ENCODE measurements around the gene SSUH2. TPM values are rescaled to one million over a fixed set of nuclear protein-coding genes. Genes with fewer than 3 reads are reported as not detected.
A peak's percentile ranks its signal among the peaks of the same experiment; 100 is the strongest.

The SSUH2 gene
- total RNA-seq, 8 experiments from 2014 or later = 0.16 to 1.3 (median 0.37) TPM

DNA sequence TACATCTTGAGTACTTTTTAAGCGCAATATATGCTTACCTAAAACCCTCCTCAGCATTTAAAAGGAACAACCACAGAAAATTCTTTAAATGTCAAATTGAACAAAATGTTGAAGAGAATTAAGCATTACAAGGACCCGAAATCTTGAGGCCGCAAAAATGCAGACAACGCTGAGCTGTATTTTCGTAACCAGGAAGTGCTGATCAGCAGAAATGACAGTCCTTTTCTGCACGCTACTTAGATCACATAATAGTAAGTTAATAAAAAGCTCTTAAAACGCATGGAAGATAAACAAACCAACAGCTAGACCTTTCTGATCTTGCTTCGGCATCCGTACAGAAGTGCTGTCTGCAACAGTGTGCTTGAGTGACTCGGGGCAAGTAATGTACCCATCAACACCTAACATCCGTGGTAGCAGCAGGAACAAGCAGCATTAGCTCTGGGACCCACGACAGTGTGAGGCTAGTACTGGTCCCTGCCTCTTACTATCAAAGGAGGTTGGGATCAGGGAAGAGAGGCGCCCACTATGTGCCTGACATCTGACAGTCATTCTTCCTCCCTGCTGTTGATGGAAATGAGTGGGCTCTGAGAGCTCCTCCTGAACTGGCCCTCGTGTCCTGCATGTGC, 1.8 kb upstream of the SSUH2 start:
- in situ Hi-C loops (cut with MboI; ENCODE audit: low pct_unique_long_range_greater_than_20kb in 2 of 9, low sequenced_read_pairs in 9 of 9, unreplicated experiment in 9 of 9) = no loop called here
- 40 to 100% (median 88%) methylated on average over 1 to 11 of the region's 14 CpGs; no CpG with 5 or more reads in 1 of the 10 experiments for WGBS, 10 experiments
- Histone ChIP-seq H3K27ac (no peak overlapping the region), H3K4me3 (no peak overlapping the region), H3K4me1 (replicated peaks in 1 of 2) (peaks cover 7 to 30% of the 10 kb centered on the region in 2 donors)
- ATAC-seq (replicated peaks in 6 of 8) = no peak

DNA sequence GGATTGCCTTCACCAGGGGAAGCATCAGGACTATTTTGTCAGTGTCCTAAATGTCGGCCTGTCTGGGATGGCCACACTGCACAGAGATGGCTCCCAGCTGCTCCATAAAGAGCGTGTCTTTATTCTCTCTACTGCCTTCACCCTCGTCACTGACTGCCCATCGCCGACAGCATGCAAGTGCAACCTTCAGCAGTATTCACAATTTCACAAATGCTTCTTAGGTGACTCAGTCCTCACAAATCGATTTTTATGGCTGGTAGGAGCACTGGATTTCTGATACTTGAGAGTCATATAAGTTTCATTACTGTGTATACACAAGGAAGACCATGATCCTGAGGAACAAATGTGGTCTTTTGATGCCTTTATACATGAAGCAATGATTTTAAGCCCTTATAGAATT, 1.1 kb upstream of the SSUH2 start:
- Histone ChIP-seq H3K4me1 (replicated peaks in 1 of 2) (peaks cover 4 to 26% of the 10 kb centered on the region in 2 donors), H3K27ac (no peak overlapping the region), H3K4me3 (no peak overlapping the region)
- in situ Hi-C loops (cut with MboI; ENCODE audit: low pct_unique_long_range_greater_than_20kb in 2 of 9, low sequenced_read_pairs in 9 of 9, unreplicated experiment in 9 of 9) = no loop called here
- WGBS, 10 experiments = 10 to 85% (median 62%) methylated on average over 2 to 5 of the region's 6 CpGs; no CpG with 5 or more reads in 2 of the 10 experiments
- ATAC-seq (replicated peaks in 6 of 8) = peak in 5 of 8 experiments; percentile 47 to 80 (median 48)

DNA sequence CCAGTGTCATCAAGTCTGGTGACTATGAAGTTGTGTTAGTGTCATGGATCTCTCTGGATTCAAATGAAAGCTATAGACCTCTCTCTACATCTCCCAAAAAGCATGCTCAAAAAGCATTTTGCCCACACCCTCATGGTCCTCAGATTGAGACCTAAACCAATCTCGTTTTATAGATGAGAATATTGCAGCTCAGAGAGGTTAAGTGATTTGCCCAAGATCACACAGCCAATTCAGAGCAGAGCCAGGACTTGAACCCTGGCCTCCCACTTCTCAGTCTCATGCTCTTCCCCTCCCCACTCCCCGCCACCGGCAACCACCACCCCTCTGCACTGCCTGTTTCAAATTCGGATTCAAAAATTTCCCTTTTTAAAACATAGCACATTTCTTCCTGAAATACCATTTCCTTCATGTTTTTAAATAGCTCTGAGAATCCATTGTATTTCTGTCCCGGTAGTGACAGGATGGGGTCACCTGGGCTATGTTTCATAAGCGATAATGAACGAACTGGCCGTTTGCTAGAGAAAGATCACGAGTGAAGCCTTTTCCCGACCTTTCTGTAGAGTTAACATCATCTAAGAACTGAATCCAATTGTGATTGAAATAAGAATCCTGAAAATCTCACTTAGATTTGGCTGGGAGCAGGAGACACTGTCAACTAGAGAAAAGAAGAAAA, 769 bp downstream of the SSUH2 start:
- no peak overlapping the region for H3K4me3 ChIP-seq
- H3K4me1 ChIP-seq (replicated peaks in 1 of 2) = peaks cover 16 to 33% of the 10 kb centered on the region in 2 donors
- in situ Hi-C loops (cut with MboI; ENCODE audit: low pct_unique_long_range_greater_than_20kb in 2 of 9, low sequenced_read_pairs in 9 of 9, unreplicated experiment in 9 of 9) = no loop called here
- ATAC-seq (replicated peaks in 6 of 8) = no peak
- 22 to 92% (median 70%) methylated on average over 1 to 7 of the region's 10 CpGs; no CpG with 5 or more reads in 1 of the 10 experiments for WGBS, 10 experiments
- no peak overlapping the region for H3K27ac ChIP-seq

DNA sequence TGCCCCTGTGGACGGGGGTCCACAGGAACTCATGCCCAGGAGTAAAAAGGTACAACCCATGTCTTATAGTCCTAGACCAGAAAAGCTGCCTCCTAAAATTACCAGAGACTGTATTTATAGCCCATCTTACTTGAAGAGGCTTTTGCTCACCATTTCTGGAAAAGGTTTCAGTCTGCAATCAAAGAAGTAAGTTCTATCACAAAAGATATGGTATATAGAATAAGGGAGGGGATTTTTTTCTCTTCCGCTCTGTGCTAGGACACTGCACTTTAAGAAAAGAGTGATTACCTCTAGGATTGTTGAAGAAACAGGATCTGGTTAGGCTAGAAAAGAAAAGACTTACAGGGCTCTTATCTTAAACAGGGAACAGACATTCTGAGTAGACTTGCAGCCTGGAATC, 2.6 kb downstream of the SSUH2 start:
- no peak for ATAC-seq (replicated peaks in 6 of 8)
- in situ Hi-C loops (cut with MboI; ENCODE audit: low pct_unique_long_range_greater_than_20kb in 2 of 9, low sequenced_read_pairs in 9 of 9, unreplicated experiment in 9 of 9) = no loop called here
- Histone ChIP-seq H3K4me3 (no peak overlapping the region), H3K27ac (no peak overlapping the region), H3K4me1 (replicated peaks in 1 of 2) (peaks cover 21 to 41% of the 10 kb centered on the region in 2 donors)
- 50 to 100% (median 75%) methylated on average over 1 to 2 of the region's 2 CpGs; no CpG with 5 or more reads in 2 of the 10 experiments for WGBS, 10 experiments

DNA sequence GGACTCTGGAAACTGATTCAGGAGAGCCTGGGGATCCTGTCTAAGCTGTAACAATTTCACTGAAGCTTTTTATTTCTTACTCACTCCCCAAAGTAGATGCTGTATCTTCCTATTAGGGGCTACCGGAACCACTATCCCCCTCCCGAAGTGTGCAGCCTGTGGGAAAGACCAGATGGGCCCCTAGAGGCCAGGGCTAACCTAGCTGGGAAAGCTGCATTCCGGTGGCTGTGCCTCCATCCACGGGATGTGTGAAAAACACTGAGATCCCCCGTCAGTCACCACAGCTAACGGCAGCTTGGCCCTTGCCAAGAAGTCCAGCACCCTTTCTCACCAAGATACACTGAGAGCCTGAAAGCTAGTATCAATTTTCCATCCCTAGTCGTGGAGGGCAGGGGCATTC, 3.1 kb downstream of the SSUH2 start:
- 0 to 80% (median 71%) methylated on average over 1 to 6 of the region's 7 CpGs; no CpG with 5 or more reads in 3 of the 10 experiments for WGBS, 10 experiments
- ATAC-seq (replicated peaks in 6 of 8) = no peak
- in situ Hi-C loops (cut with MboI; ENCODE audit: low pct_unique_long_range_greater_than_20kb in 2 of 9, low sequenced_read_pairs in 9 of 9, unreplicated experiment in 9 of 9) = no loop called here
- Histone ChIP-seq H3K27ac (no peak overlapping the region), H3K4me1 (replicated peaks in 1 of 2) (peaks cover 21 to 41% of the 10 kb centered on the region in 2 donors), H3K4me3 (no peak overlapping the region)

DNA sequence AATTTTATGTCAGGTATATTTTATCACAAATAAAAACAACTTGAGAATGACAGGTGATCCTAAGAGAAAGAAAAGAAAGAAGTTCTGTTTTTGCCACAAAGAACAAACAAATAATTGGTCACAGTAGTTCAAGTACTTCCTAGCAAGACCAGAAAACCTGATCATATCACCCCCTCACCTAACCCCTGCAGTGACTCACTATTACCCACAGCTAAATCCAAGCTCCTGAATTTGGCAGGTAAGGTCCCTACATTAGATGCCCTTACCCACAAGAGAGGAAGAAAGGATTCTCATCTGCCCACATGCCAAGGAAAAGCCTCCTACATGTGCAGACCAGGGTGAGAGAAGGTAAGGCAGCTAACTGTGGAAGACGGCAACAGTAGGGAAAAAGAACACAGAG, 4.4 kb downstream of the SSUH2 start:
- 33 to 100% (median 97%) methylated on average over 1 of the region's 1 CpG; no CpG with 5 or more reads in 2 of the 10 experiments for WGBS, 10 experiments
- in situ Hi-C loops (cut with MboI; ENCODE audit: low pct_unique_long_range_greater_than_20kb in 2 of 9, low sequenced_read_pairs in 9 of 9, unreplicated experiment in 9 of 9) = no loop called here
- Histone ChIP-seq H3K4me3 (no peak overlapping the region), H3K4me1 (replicated peaks in 1 of 2) (peaks cover 21 to 37% of the 10 kb centered on the region in 2 donors), H3K27ac (no peak overlapping the region)
- ATAC-seq (replicated peaks in 6 of 8) = no peak

DNA sequence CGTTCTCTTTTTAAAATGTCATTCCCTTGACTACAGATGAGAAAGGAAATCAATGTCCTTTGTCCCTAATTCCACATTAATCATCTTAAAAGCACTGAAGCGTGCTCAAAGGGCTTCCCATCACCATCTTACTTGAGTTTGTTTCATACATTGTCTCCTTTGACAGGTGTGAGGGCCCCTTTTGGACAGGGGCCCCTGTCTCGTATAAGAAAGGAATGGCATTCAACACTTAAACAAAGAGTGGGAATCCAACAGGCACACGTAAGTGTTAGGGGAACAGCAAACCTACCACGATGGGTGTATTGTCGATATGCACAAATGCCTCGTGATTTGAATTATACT, 5.0 kb downstream of the SSUH2 start:
- Histone ChIP-seq H3K4me1 (replicated peaks in 1 of 2) (peaks cover 21 to 32% of the 10 kb centered on the region in 2 donors), H3K27ac (no peak overlapping the region), H3K4me3 (no peak overlapping the region)
- ATAC-seq (replicated peaks in 6 of 8) = peak in 3 of 8 experiments; percentile 40 to 58 (median 44)
- in situ Hi-C loops (cut with MboI; ENCODE audit: low pct_unique_long_range_greater_than_20kb in 2 of 9, low sequenced_read_pairs in 9 of 9, unreplicated experiment in 9 of 9) = no loop called here
- WGBS, 10 experiments = 9 to 92% (median 36%) methylated on average over 3 to 7 of the region's 7 CpGs

DNA sequence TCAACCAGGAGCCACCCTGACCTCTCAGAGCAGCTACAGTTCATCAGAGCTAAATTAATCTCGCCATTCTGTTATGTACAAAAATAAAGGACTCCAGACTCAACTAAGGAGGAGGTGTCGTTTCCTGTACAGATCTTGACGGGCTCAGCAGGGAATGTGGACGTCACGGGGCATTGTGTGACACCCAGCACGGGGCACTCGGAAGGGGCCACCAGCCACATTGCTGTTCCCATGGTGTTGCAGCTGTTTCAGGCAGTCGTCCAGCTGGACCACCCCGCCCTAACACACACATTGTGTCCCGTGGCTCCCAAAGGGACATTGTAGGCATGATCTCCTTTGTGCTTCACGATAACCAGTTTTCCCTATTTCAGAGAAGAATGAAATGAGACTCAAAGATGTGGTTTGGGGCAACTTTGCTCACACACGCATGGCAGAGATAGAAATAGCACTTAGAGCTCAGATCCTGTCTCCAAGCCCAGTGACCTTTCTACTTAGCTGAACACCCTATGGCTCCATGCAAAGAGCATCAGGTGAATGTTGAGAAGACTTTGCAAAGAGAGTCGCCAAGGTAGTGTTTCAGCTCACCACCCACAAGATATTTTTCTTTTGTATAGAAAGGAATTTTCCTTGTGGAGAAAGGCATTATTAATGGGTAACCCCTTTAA, 5.5 kb downstream of the SSUH2 start:
- H3K4me1 ChIP-seq (replicated peaks in 1 of 2) = peaks cover 21 to 28% of the 10 kb centered on the region in 2 donors
- ATAC-seq (replicated peaks in 6 of 8) = peak in 5 of 8 experiments; percentile 86 to 93 (median 90)
- peak overlapping the region; percentile 43 to 75 for H3K27ac ChIP-seq
- in situ Hi-C loops (cut with MboI; ENCODE audit: low pct_unique_long_range_greater_than_20kb in 2 of 9, low sequenced_read_pairs in 9 of 9, unreplicated experiment in 9 of 9) = no loop called here
- 0 to 80% (median 48%) methylated on average over 1 to 8 of the region's 13 CpGs; no CpG with 5 or more reads in 2 of the 10 experiments for WGBS, 10 experiments
- H3K4me3 ChIP-seq = no peak overlapping the region

DNA sequence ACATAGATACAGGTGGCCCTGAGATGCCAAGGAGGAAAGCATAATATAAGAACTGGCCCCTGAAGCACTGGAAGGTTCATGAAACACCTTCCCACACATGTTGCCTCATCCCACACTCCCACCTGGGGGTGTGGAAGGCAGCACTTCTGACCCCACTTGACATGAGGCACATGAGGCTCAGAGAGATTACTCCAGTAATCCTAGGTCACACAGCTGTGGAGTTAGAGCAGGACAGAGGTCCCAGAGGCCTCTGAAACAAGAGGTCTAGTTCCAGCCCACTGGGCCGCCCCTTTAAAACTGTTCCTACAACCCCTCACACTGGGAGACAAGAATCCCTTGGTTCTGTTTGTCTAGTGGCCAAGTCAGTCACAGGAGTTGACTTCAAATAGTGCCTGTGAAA, 7.2 kb downstream of the SSUH2 start:
- Histone ChIP-seq H3K4me3 (no peak overlapping the region), H3K27ac (no peak overlapping the region), H3K4me1 (replicated peaks in 1 of 2) (peaks cover 21 to 28% of the 10 kb centered on the region in 2 donors)
- no peak for ATAC-seq (replicated peaks in 6 of 8)
- 100% methylated on average over 1 of the region's 1 CpG; no CpG with 5 or more reads in 9 of the 10 experiments for WGBS, 10 experiments
- in situ Hi-C loops (cut with MboI; ENCODE audit: low pct_unique_long_range_greater_than_20kb in 2 of 9, low sequenced_read_pairs in 9 of 9, unreplicated experiment in 9 of 9) = no loop called here

DNA sequence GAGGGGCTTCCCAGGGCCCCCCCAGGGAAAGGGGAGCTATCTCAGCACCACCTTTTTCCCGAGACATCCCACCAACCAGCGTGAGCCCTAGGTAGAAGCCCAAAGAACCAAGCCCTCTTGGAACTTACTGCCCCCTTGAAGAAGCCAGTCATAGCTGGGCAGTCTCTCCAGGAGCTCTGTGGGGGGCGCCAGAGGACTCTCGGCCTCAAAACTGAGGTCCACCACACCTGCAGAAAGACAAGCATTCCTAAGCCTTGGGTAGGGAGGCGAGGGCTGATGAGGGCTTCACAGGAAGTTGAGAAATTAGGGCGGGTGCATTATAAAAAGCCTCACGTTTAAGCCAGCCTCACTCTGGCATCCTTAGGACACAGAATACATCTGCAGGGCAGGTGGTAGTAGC, 9.0 kb downstream of the SSUH2 start:
- ATAC-seq (replicated peaks in 6 of 8) = no peak
- 0 to 100% (median 80%) methylated on average over 1 to 4 of the region's 7 CpGs; no CpG with 5 or more reads in 2 of the 10 experiments for WGBS, 10 experiments
- in situ Hi-C loops (cut with MboI; ENCODE audit: low pct_unique_long_range_greater_than_20kb in 2 of 9, low sequenced_read_pairs in 9 of 9, unreplicated experiment in 9 of 9) = no loop called here

DNA sequence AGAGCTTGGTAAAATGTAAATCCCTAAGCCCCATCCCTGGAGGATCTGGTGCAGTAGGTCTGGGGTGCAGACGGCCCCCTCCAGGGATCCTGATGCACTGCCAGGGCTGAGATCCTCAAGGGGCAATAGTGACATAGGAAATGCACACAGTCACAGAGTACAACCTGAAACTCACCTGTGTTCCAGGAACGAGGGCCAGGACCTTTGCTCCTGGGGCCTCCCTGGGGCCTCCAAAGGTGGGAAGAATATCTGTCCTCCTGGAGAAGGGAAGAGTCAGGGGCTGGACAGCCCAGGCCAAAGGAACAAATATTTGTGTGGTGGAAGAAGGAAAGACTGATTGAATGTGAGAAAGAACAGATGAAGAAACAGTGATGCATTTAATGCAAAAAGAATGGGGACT, 9.5 kb downstream of the SSUH2 start:
- WGBS, 10 experiments = 67 to 83% (median 79%) methylated on average over 1 to 2 of the region's 2 CpGs; no CpG with 5 or more reads in 6 of the 10 experiments

More for the DNA sequence above, 9.0 kb downstream of the SSUH2 start:
- Histone ChIP-seq H3K4me1 (replicated peaks in 1 of 2) (peaks cover 21 to 27% of the 10 kb centered on the region in 2 donors), H3K4me3 (no peak overlapping the region), H3K27ac (no peak overlapping the region)

DNA sequence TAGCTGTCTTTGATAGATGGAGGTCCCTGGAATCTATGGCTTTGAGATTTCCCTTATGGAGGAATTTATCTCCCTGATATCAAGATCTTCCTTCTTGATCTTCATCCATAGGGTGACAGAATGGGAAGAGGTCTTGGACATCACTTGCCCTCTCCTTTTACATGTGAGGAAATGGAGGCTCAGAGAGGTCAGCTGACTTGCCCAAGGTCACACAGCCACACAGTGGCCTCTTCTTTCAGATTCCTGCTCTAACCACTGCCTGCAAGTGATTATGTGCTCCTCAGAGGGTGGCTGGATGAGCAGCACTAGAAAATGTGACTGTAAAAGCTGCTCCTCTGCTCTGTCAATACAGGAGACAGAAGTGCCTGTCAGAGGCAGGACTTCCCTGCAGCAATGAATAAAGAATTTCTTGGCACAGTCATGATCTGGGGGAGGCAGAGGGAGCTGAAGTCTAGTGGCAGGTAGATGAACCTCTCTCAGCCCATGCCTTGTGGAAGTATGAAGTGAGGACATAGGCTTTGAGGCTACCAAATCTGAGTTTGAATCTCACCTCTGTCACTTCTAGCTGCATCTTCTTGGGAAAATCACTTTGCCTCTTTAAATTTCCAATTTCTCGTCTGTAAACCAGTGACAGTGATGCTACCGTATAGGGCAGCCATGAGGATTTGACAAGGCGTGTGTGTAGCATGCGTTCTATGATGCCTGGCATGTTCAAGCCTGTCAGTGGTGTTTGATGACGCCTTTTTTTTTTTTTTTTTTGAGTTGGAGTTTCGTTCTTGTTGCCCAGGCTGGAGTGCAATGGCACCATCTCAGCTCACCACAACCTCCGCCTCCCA, 12.0 kb downstream of the SSUH2 start:
- Histone ChIP-seq H3K4me3 (no peak overlapping the region), H3K4me1 (replicated peaks in 1 of 2) (peaks cover 0 to 5% of the 10 kb centered on the region in 2 donors), H3K27ac (no peak overlapping the region)
- ATAC-seq (replicated peaks in 6 of 8) = peak in 4 of 8 experiments; percentile 6 to 57 (median 29)
- 50 to 100% (median 92%) methylated on average over 2 to 4 of the region's 7 CpGs; no CpG with 5 or more reads in 4 of the 10 experiments for WGBS, 10 experiments
- in situ Hi-C loops (cut with MboI; ENCODE audit: low pct_unique_long_range_greater_than_20kb in 2 of 9, low sequenced_read_pairs in 9 of 9, unreplicated experiment in 9 of 9) = no loop called here

More for the DNA sequence above, 9.5 kb downstream of the SSUH2 start:
- in situ Hi-C loops (cut with MboI; ENCODE audit: low pct_unique_long_range_greater_than_20kb in 2 of 9, low sequenced_read_pairs in 9 of 9, unreplicated experiment in 9 of 9) = no loop called here
- H3K27ac ChIP-seq = no peak overlapping the region
- no peak for ATAC-seq (replicated peaks in 6 of 8)
- no peak overlapping the region for H3K4me3 ChIP-seq
- H3K4me1 ChIP-seq (replicated peaks in 1 of 2) = peaks cover 18 to 23% of the 10 kb centered on the region in 2 donors

Data from motor neuron (in vitro differentiated cells).